ENCODE data around the gene CSF3.

Gene CSF3

GRCh38 chr17:39980351-39981206 lies 34.7 kb upstream of the CSF3 start, which contains the start of gene PSMD3:
Gene PSMD3, plus strand, starts transcription at chr17:39980807. Its CDS starts 164 bp downstream, at chr17:39980971.
- Histone ChIP-seq H3K27ac (ENCODE audit: low read depth, low read length) (peak within 1 kb of the TSS; percentile 46; the same call in 1 of the 2 replicates), H2AFZ (ENCODE audit: low read depth, low read length, severe bottlenecking) (peak within 1 kb of the TSS; percentile 68), H3K9me2 (replicated peaks; ENCODE audit: insufficient read depth, low read length) (no peaks in the 10 kb centered on the region), H3K27me3 (ENCODE audit: low read length) (no peaks in the 10 kb centered on the region), H3F3A (ENCODE audit: insufficient read depth) (no peaks in the 10 kb centered on the region; the same call in 1 of the 2 replicates), H3K9ac (ENCODE audit: low read length) (peak within 1 kb of the TSS; percentile 93), H3K36me3 (ENCODE audit: low read length) (no peaks in the 10 kb centered on the region; the same call in 1 of the 2 replicates), H3K4me2 (ENCODE audit: low read depth, low read length, poor library complexity, severe bottlenecking) (peak within 1 kb of the TSS; percentile 94), H3K9me3 (ENCODE audit: insufficient read depth, low read length) (no peaks in the 10 kb centered on the region), H3K4me3 (ENCODE audit: insufficient read depth, low read length, poor library complexity, severe bottlenecking) (peak within 1 kb of the TSS; percentile 73), H3K79me2 (ENCODE audit: insufficient read depth, low read length) (peaks cover 31% of the 10 kb centered on the region), H4K20me1 (ENCODE audit: low read depth, low read length) (peaks cover 8% of the 10 kb centered on the region; the same call in 1 of the 2 replicates)
- peak; percentile 63 for TF ChIP-seq CTCF (IDR thresholded peaks at IDR 0.05; ENCODE audit: insufficient read depth, low read length, poor library complexity, severe bottlenecking)
- no peak for TF ChIP-seq EZH2phosphoT487 (conservative IDR thresholded peaks at IDR 0.05; ENCODE audit: low read length)

GRCh38 chr17:39981207-39981741 lies 34.0 kb upstream of the CSF3 start:
- H3K4me3 ChIP-seq (ENCODE audit: insufficient read depth, low read length, poor library complexity, severe bottlenecking) = peak overlapping the region; percentile 73
- H3K4me2 ChIP-seq (ENCODE audit: low read depth, low read length, poor library complexity, severe bottlenecking) = peak overlapping the region; percentile 94
- no peak overlapping the region for H2AFZ ChIP-seq (ENCODE audit: low read depth, low read length, severe bottlenecking)
- H3K79me2 ChIP-seq (ENCODE audit: insufficient read depth, low read length) = peaks cover 31% of the 10 kb centered on the region
- TF ChIP-seq EZH2phosphoT487 (conservative IDR thresholded peaks at IDR 0.05; ENCODE audit: low read length) = no peak
- no peak for TF ChIP-seq CTCF (IDR thresholded peaks at IDR 0.05; ENCODE audit: insufficient read depth, low read length, poor library complexity, severe bottlenecking)
- H3K9me2 ChIP-seq (replicated peaks; ENCODE audit: insufficient read depth, low read length) = no peaks in the 10 kb centered on the region
- H4K20me1 ChIP-seq (ENCODE audit: low read depth, low read length) = peaks cover 8% of the 10 kb centered on the region; the same call in 1 of the 2 replicates
- no peaks in the 10 kb centered on the region for H3K27me3 ChIP-seq (ENCODE audit: low read length)
- peaks cover 4% of the 10 kb centered on the region; the same call in 1 of the 2 replicates for H3K36me3 ChIP-seq (ENCODE audit: low read length)
- H3K9me3 ChIP-seq (ENCODE audit: insufficient read depth, low read length) = no peaks in the 10 kb centered on the region
- H3K27ac ChIP-seq (ENCODE audit: low read depth, low read length) = peak overlapping the region; percentile 46; the same call in 1 of the 2 replicates
- H3K9ac ChIP-seq (ENCODE audit: low read length) = peak overlapping the region; percentile 93
- no peaks in the 10 kb centered on the region; the same call in 1 of the 2 replicates for H3F3A ChIP-seq (ENCODE audit: insufficient read depth)

- H3K4me3 ChIP-seq (ENCODE audit: insufficient read depth, low read length, poor library complexity, severe bottlenecking) = peak overlapping the region; percentile 73
- no peaks in the 10 kb centered on the region for H3K9me3 ChIP-seq (ENCODE audit: insufficient read depth, low read length)
- no peak for TF ChIP-seq EZH2phosphoT487 (conservative IDR thresholded peaks at IDR 0.05; ENCODE audit: low read length)
- no peak for TF ChIP-seq CTCF (IDR thresholded peaks at IDR 0.05; ENCODE audit: insufficient read depth, low read length, poor library complexity, severe bottlenecking)
- peak overlapping the region; percentile 93 for H3K9ac ChIP-seq (ENCODE audit: low read length)
- no peaks in the 10 kb centered on the region; the same call in 1 of the 2 replicates for H3F3A ChIP-seq (ENCODE audit: insufficient read depth)
- no peaks in the 10 kb centered on the region for H3K27me3 ChIP-seq (ENCODE audit: low read length)
- peaks cover 8% of the 10 kb centered on the region; the same call in 1 of the 2 replicates for H4K20me1 ChIP-seq (ENCODE audit: low read depth, low read length)
- no peak overlapping the region for H2AFZ ChIP-seq (ENCODE audit: low read depth, low read length, severe bottlenecking)
- H3K36me3 ChIP-seq (ENCODE audit: low read length) = peaks cover 9% of the 10 kb centered on the region
- H3K79me2 ChIP-seq (ENCODE audit: insufficient read depth, low read length) = peaks cover 31% of the 10 kb centered on the region
- H3K9me2 ChIP-seq (replicated peaks; ENCODE audit: insufficient read depth, low read length) = no peaks in the 10 kb centered on the region
- peak overlapping the region; percentile 94 for H3K4me2 ChIP-seq (ENCODE audit: low read depth, low read length, poor library complexity, severe bottlenecking)
- no peak overlapping the region for H3K27ac ChIP-seq (ENCODE audit: low read depth, low read length)
Observed at GRCh38 chr17:39981766-39982375, 33.4 kb upstream of the CSF3 start.

All from SU-DHL-6 (cell line).